Osteoblast (primary cell): ENCODE data around the gene CERKL. TPM values are rescaled to one million over a fixed set of nuclear protein-coding genes. Genes with fewer than 3 reads are reported as not detected.

ENCODE experiments used
- DNase-seq: peaks from one replicate; pipeline ENCODE4 v3.0.0; 2011; ENCODE audit warnings: low spot score, mixed read lengths; ENCODE audit not compliant: insufficient read length; ENCODE audit errors: missing footprints
- H2AFZ ChIP-seq: 2 replicates; pipeline ENCODE4 v1.6.0; 2011; ENCODE audit warnings: mild to moderate bottlenecking, low read length
- H3K27ac ChIP-seq: 2 replicates; pipeline ENCODE4 v1.5.1; 2011; ENCODE audit warnings: mild to moderate bottlenecking, low read depth, low read length, moderate library complexity
- H3K27me3 ChIP-seq: 2 replicates; pipeline ENCODE4 v1.6.0; 2012; ENCODE audit warnings: mild to moderate bottlenecking, control low read depth, inconsistent platforms, low read length, moderate library complexity; ENCODE audit not compliant: insufficient read depth
- H3K36me3 ChIP-seq: 2 replicates; pipeline ENCODE4 v1.5.1; 2011; ENCODE audit warnings: mild to moderate bottlenecking, low read length, control low read depth, moderate library complexity; ENCODE audit not compliant: insufficient read depth
- H3K4me1 ChIP-seq: 2 replicates; pipeline ENCODE4 v1.5.1; 2011; ENCODE audit warnings: mild to moderate bottlenecking, low read length, control low read depth, moderate library complexity; ENCODE audit not compliant: insufficient read depth
- H3K4me2 ChIP-seq: 2 replicates; pipeline ENCODE4 v1.6.0; 2011; ENCODE audit warnings: mild to moderate bottlenecking, low read length; ENCODE audit not compliant: insufficient read depth
- H3K4me3 ChIP-seq: fragments of 200-600 bp; sonication (generic); 3 replicates; pipeline ENCODE4 v1.5.1; 2012; ENCODE audit warnings: mild to moderate bottlenecking, low read length, inconsistent platforms; ENCODE audit not compliant: insufficient read depth
- H3K79me2 ChIP-seq: 2 replicates; pipeline ENCODE4 v1.6.0; 2012; ENCODE audit warnings: mild to moderate bottlenecking, low read length, control low read depth, inconsistent platforms; ENCODE audit not compliant: insufficient read depth
- H3K9me3 ChIP-seq: 2 replicates; pipeline ENCODE4 v1.5.1; 2011; ENCODE audit warnings: low read depth, low read length, control low read depth
- H4K20me1 ChIP-seq: 2 replicates; pipeline ENCODE4 v1.6.0; 2012; ENCODE audit warnings: mild to moderate bottlenecking, low read length, control low read depth; ENCODE audit not compliant: insufficient read depth
- CTCF ChIP-seq: IDR thresholded peaks from 2 replicates; pipeline ENCODE4 v1.5.1; 2011; ENCODE audit warnings: mild to moderate bottlenecking, low read depth, low read length, moderate library complexity; ENCODE audit errors: extremely low read depth
- total RNA-seq: library from RNA; depleted of rRNA; stranded (reverse); fragments of >200 nt; gene quantifications from 2 replicates; pipeline ENCODE4 v1.2.3, GENCODE V29; 2012

Gene CERKL
- total RNA-seq, 1 donor = not detected

GRCh38 chr2:181570833-181571661 lies 85.9 kb downstream of the CERKL start:
- H2AFZ ChIP-seq = no peak overlapping the region
- H3K4me3 ChIP-seq = no peak overlapping the region
- H3K27me3 ChIP-seq = peaks cover 4% of the 10 kb centered on the region
- TF ChIP-seq CTCF = peak; percentile 21
- no peaks in the 10 kb centered on the region for H4K20me1 ChIP-seq
- no peaks in the 10 kb centered on the region for H3K9me3 ChIP-seq
- H3K4me1 ChIP-seq = no peaks in the 10 kb centered on the region
- H3K4me2 ChIP-seq = peak overlapping the region; percentile 28
- no peaks in the 10 kb centered on the region for H3K36me3 ChIP-seq
- H3K27ac ChIP-seq = no peak overlapping the region
- no peaks in the 10 kb centered on the region for H3K79me2 ChIP-seq
- peak; percentile 31 for DNase-seq

- DNase-seq = no peak
- H3K27ac ChIP-seq = no peak overlapping the region
- H3K27me3 ChIP-seq = no peaks in the 10 kb centered on the region
- H4K20me1 ChIP-seq = no peaks in the 10 kb centered on the region
- H3K4me3 ChIP-seq = no peak overlapping the region
- no peak overlapping the region for H3K4me2 ChIP-seq
- no peaks in the 10 kb centered on the region for H3K4me1 ChIP-seq
- H3K36me3 ChIP-seq = no peaks in the 10 kb centered on the region
- no peak for TF ChIP-seq CTCF
- no peaks in the 10 kb centered on the region for H3K9me3 ChIP-seq
- no peaks in the 10 kb centered on the region for H3K79me2 ChIP-seq
- no peak overlapping the region for H2AFZ ChIP-seq
Observed at GRCh38 chr2:181570059-181570458, 86.8 kb downstream of the CERKL start.

DNA sequence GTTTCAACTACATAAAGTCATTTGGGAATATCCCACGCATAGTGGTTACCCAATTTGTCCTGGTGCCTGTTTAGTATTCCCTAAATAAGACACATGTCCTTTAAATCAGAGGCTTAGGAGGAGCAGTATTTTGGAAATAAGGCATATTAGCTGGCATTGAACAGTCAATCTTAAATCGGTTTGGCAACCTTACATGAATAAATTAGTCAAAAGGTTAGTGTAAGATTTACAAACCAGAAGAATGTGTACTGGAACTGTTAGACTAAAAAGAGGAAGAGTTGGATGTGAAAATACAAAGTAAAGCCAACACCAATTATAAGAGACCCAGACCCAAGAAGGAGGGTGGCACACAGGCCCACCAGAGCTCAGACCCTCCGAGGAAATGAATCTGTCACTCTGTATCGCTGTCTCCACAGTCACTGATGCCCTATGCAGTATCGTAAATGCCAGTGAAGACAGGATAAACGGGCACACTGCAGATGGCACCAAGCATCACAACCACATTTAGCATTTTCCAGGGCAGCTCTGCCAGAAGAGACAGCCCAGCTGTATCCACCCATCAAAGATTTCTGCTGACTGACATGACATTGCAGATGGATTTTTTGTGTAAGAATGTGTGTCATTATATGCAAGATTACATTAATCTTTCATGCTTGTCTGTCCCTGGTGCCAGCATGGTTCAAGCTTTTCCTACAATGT lies 90.4 kb downstream of the CERKL start:
- no peak for DNase-seq
- Histone ChIP-seq H3K27ac (no peak overlapping the region), H3K9me3 (no peaks in the 10 kb centered on the region), H3K36me3 (no peaks in the 10 kb centered on the region), H3K4me3 (no peak overlapping the region), H3K4me2 (no peak overlapping the region), H3K27me3 (no peaks in the 10 kb centered on the region), H3K79me2 (no peaks in the 10 kb centered on the region), H3K4me1 (no peaks in the 10 kb centered on the region), H4K20me1 (no peaks in the 10 kb centered on the region), H2AFZ (no peak overlapping the region)
- TF ChIP-seq CTCF = no peak

DNA sequence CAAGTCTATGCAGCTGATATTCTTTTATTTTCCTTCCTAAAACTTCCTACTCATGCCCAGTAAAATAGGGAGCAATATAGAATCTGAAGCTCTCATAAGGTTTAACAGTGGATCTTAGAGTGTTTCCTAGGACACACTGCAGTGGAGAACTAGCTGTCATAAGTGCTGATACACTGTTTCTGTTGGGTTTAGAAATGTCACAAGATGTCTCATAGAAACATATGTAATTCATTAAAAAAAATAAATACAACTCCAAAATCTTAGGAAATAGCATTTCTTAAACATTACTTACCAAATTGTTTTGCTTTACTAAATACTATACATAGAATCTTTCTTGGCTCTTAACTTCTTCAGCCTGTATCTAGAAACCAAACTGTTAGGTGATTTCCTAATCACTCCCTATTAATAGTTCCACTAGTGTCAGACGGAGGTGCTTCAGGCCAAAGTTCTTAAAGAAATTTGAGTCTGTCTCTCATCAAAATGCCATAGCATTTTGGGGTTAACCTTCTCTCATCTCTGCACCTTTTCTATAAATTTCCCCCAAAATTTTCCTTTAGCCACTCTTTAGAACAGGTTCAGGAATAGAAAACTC lies 93.7 kb downstream of the CERKL start:
- DNase-seq = no peak
- Histone ChIP-seq H3K27me3 (no peaks in the 10 kb centered on the region), H3K4me1 (no peaks in the 10 kb centered on the region), H3K4me3 (no peak overlapping the region), H3K4me2 (no peak overlapping the region), H3K9me3 (no peaks in the 10 kb centered on the region), H3K27ac (no peak overlapping the region), H3K36me3 (no peaks in the 10 kb centered on the region), H4K20me1 (no peaks in the 10 kb centered on the region), H3K79me2 (no peaks in the 10 kb centered on the region), H2AFZ (no peak overlapping the region)
- TF ChIP-seq CTCF = no peak
